HUES48 (cell line): ENCODE measurements around the gene KLF16.

Source experiments
- H3K27ac ChIP-seq: one replicate; pipeline ENCODE4 v1.7.0; 2013; ENCODE audit warnings: low read depth, low read length, inconsistent platforms
- H3K27me3 ChIP-seq: 2 replicates; pipeline ENCODE4 v1.6.1; 2013; ENCODE audit warnings: mild to moderate bottlenecking, low read length; ENCODE audit not compliant: control insufficient read depth, insufficient read depth
- H3K36me3 ChIP-seq: 2 replicates; pipeline ENCODE4 v1.6.1; 2013; ENCODE audit warnings: low read length; ENCODE audit not compliant: control insufficient read depth, insufficient read depth
- H3K4me1 ChIP-seq: 2 replicates; pipeline ENCODE4 v1.6.1; 2013; ENCODE audit warnings: mild to moderate bottlenecking, low read length; ENCODE audit not compliant: control insufficient read depth, insufficient read depth
- H3K4me3 ChIP-seq: 2 replicates; pipeline ENCODE4 v1.5.1; 2013; ENCODE audit warnings: mild to moderate bottlenecking, low read depth, low read length
- H3K9ac ChIP-seq: 2 replicates; pipeline ENCODE4 v1.6.1; 2013; ENCODE audit warnings: mild to moderate bottlenecking, low read depth, low read length, moderate library complexity
- H3K9me3 ChIP-seq: 2 replicates; pipeline ENCODE4 v1.6.1; 2013; ENCODE audit warnings: low read length; ENCODE audit not compliant: control insufficient read depth, insufficient read depth

Gene KLF16

GRCh38 chr19:1863328-1863637, at the start of gene KLF16:
KLF16 (minus strand) TSS chr19:1863579; CDS start chr19:1863497, 82 bp downstream.
- H3K4me3 ChIP-seq = peak within 1 kb of the TSS; percentile 80
- H3K9ac ChIP-seq = peak within 1 kb of the TSS; percentile 94
- H3K36me3 ChIP-seq = no peaks in the 10 kb centered on the region
- peaks cover 22% of the 10 kb centered on the region for H3K4me1 ChIP-seq
- H3K9me3 ChIP-seq = no peaks in the 10 kb centered on the region
- H3K27ac ChIP-seq = peak within 1 kb of the TSS; percentile 98
- peaks cover 16% of the 10 kb centered on the region for H3K27me3 ChIP-seq

- Histone ChIP-seq H3K27me3 (no peaks in the 10 kb centered on the region), H3K4me3 (no peak overlapping the region), H3K27ac (no peak overlapping the region), H3K9me3 (no peaks in the 10 kb centered on the region), H3K9ac (no peak overlapping the region), H3K4me1 (no peaks in the 10 kb centered on the region), H3K36me3 (peaks cover 22% of the 10 kb centered on the region)
Measured at GRCh38 chr19:1912760-1913505, 49.6 kb upstream of the KLF16 start.

- H3K9me3 ChIP-seq = no peaks in the 10 kb centered on the region
- no peak overlapping the region for H3K4me3 ChIP-seq
- H3K9ac ChIP-seq = no peak overlapping the region
- no peaks in the 10 kb centered on the region for H3K27me3 ChIP-seq
- no peaks in the 10 kb centered on the region for H3K4me1 ChIP-seq
- peaks cover 18% of the 10 kb centered on the region for H3K36me3 ChIP-seq
- H3K27ac ChIP-seq = no peak overlapping the region
Measured at GRCh38 chr19:1911995-1912394, 48.6 kb upstream of the KLF16 start.

GRCh38 chr19:1911098-1911497, 47.7 kb upstream of the KLF16 start:
- Histone ChIP-seq H3K4me3 (no peak overlapping the region), H3K27ac (no peak overlapping the region), H3K27me3 (no peaks in the 10 kb centered on the region), H3K36me3 (peaks cover 18% of the 10 kb centered on the region), H3K9ac (no peak overlapping the region), H3K9me3 (no peaks in the 10 kb centered on the region), H3K4me1 (no peaks in the 10 kb centered on the region)

GRCh38 chr19:1910177-1910576, 46.8 kb upstream of the KLF16 start:
- Histone ChIP-seq H3K9ac (no peak overlapping the region), H3K36me3 (peaks cover 18% of the 10 kb centered on the region), H3K4me1 (no peaks in the 10 kb centered on the region), H3K27me3 (no peaks in the 10 kb centered on the region), H3K4me3 (no peak overlapping the region), H3K9me3 (no peaks in the 10 kb centered on the region), H3K27ac (no peak overlapping the region)

GRCh38 chr19:1909761-1910080, 46.3 kb upstream of the KLF16 start:
- Histone ChIP-seq H3K4me1 (no peaks in the 10 kb centered on the region; the same call in 1 of the 2 replicates), H3K9me3 (no peaks in the 10 kb centered on the region), H3K36me3 (peaks cover 18% of the 10 kb centered on the region), H3K27ac (no peak overlapping the region), H3K4me3 (no peak overlapping the region), H3K9ac (no peak overlapping the region), H3K27me3 (no peaks in the 10 kb centered on the region)

GRCh38 chr19:1908364-1908678, 44.9 kb upstream of the KLF16 start:
- Histone ChIP-seq H3K9ac (no peak overlapping the region), H3K36me3 (peaks cover 14% of the 10 kb centered on the region), H3K27ac (no peak overlapping the region), H3K27me3 (no peaks in the 10 kb centered on the region), H3K9me3 (no peaks in the 10 kb centered on the region), H3K4me1 (peaks cover 4% of the 10 kb centered on the region; the same call in 1 of the 2 replicates), H3K4me3 (no peak overlapping the region)

GRCh38 chr19:1907563-1908363, 44.4 kb upstream of the KLF16 start:
- no peak overlapping the region for H3K9ac ChIP-seq
- H3K27me3 ChIP-seq = no peaks in the 10 kb centered on the region
- H3K4me1 ChIP-seq = peaks cover 4% of the 10 kb centered on the region; the same call in 1 of the 2 replicates
- peaks cover 9% of the 10 kb centered on the region for H3K36me3 ChIP-seq
- no peak overlapping the region for H3K4me3 ChIP-seq
- no peak overlapping the region for H3K27ac ChIP-seq
- no peaks in the 10 kb centered on the region for H3K9me3 ChIP-seq

GRCh38 chr19:1906985-1907562, 43.7 kb upstream of the KLF16 start:
- Histone ChIP-seq H3K9ac (no peak overlapping the region), H3K27ac (no peak overlapping the region), H3K36me3 (peaks cover 6% of the 10 kb centered on the region; the same call in 1 of the 2 replicates), H3K4me1 (peaks cover 4% of the 10 kb centered on the region; the same call in 1 of the 2 replicates), H3K9me3 (no peaks in the 10 kb centered on the region), H3K27me3 (no peaks in the 10 kb centered on the region), H3K4me3 (no peak overlapping the region)

- H3K4me3 ChIP-seq = peak overlapping the region; percentile 75
- H3K9ac ChIP-seq = peak overlapping the region; percentile 40
- H3K36me3 ChIP-seq = peaks cover 2% of the 10 kb centered on the region; the same call in 1 of the 2 replicates
- H3K27ac ChIP-seq = peak overlapping the region; percentile 94
- no peaks in the 10 kb centered on the region for H3K9me3 ChIP-seq
- no peaks in the 10 kb centered on the region for H3K27me3 ChIP-seq
- peaks cover 4% of the 10 kb centered on the region; the same call in 1 of the 2 replicates for H3K4me1 ChIP-seq
Measured at GRCh38 chr19:1905863-1906375, 42.5 kb upstream of the KLF16 start.
